Posterior vena cava (tissue), 2 donors: ENCODE data around the gene MAD1L1. TPM values are rescaled to one million over a fixed set of nuclear protein-coding genes. Genes with fewer than 3 reads are reported as not detected.
A peak's percentile ranks its signal among the peaks of the same experiment; 100 is the strongest.

ENCODE experiments used
- DNase-seq: peaks from one replicate; pipeline ENCODE4 v3.0.0-alpha.2; 2020; ENCODE audit warnings: low spot score
- intact Hi-C, 2 donors: fragments of 100-400 bp; cut with DNase I; formaldehyde crosslinking; loops; one replicate each; pipeline versions ENCODE4 v1.14.1 to v1.14.2; 2022 to 2023
- total RNA-seq, 2 donors: library from RNA; stranded (reverse); fragmentation: NEBNext Ultra II Directional; extraction: Animal tissue kit (Norgen Biotek cat#: 25700); gene quantifications; one replicate each; pipeline ENCODE4 v1.2.1, GENCODE V29; 2021
- donor health status: DM: yes; HTN: yes; CAD: no.
- donor health status: DM: yes; HTN: yes; CAD: no.

Gene MAD1L1
- total RNA-seq, 2 donors from 2014 or later, result 17.3 to 24.7 TPM

DNA sequence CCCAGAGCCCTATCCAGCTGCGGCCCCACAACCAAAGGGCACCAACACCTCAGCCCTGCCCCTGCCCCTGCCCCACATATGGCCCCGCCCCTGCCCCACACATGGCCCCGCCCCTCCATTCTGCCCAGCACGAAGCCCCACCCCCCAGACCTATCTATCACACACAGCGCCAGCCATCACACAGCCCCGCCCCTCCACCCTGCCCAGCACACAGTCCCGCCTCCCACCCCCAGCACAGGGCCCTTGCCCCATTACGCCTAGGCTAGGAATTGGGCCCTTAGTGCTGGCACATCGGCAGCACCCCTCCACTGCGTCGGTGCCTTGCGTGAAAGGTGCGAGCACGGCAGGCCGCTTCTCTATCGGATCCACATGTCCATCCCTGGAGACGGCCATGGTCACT is 126.8 kb downstream of the MAD1L1 start:
- intact Hi-C loops, result no loop called here
- no peak for DNase-seq

DNA sequence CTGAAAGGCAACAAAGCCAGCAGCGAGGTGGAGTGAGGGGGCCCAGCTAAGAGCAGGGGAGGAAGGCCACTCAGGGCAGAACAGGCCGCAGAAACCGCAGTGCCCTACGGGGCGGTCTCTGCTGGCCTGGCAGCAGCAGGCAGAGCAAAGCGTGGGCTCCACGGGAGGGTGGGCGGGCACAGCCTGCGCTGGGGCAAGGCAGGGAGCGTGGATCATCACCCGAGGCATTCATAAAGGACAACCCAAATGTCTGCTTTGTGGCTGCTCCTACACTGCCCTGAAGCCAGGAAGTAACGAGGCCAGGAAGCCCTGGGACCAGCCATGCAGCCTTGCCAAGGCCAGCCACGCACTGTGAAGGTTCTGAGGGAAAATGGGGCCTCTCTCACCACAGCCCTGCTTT is 127.5 kb downstream of the MAD1L1 start:
- intact Hi-C loops, result no loop called here
- DNase-seq, result no peak

DNA sequence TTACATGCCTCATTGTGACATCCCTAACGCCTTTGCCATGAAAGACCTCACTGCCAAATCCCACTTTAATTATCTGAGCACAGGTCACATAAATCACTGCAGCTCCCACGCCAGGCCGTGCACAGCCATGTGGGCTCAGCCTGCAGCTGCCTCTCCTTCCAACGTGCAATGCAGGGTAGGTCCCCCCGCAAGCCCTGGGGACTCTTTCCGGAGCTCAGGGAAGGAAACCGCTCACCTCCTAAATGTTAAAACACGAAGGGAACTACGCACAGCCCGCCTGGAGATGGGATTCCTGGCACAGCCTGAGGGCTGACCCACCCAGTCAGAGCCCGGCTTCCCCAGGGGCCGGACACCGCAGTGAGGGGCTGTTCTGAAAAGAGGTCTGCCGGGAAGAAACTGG is 128.0 kb downstream of the MAD1L1 start:
- intact Hi-C loops, result no loop called here
- no peak for DNase-seq

DNA sequence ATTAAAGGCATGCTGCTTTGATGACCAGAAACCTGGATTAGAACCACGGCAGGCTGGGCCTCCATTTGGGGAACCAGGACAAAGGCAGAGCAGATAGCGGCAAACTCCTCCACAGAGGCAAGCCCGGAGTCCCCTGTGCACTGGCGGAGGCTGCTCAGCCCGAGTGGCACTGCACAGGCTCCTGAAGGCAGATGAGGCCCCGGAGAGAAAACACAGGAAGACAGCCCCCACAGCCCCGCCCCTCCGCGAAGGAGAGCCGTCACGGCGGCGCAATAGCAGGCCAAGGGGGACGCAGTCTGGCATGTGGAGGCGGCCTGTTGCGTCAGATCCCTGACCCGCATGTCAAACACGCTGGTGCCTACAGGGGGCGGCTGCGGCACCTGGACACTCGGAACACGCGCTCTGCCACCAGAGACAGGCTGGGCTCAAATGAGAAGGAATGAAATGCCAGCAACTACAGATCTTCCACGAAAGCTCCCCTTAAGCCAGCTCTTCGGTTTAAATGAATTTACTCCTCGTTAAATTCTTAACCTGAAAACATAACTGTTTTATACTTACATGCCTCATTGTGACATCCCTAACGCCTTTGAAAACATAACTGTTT is 128.5 kb downstream of the MAD1L1 start:
- intact Hi-C loops, result no loop called here
- DNase-seq, result peak; percentile 96

DNA sequence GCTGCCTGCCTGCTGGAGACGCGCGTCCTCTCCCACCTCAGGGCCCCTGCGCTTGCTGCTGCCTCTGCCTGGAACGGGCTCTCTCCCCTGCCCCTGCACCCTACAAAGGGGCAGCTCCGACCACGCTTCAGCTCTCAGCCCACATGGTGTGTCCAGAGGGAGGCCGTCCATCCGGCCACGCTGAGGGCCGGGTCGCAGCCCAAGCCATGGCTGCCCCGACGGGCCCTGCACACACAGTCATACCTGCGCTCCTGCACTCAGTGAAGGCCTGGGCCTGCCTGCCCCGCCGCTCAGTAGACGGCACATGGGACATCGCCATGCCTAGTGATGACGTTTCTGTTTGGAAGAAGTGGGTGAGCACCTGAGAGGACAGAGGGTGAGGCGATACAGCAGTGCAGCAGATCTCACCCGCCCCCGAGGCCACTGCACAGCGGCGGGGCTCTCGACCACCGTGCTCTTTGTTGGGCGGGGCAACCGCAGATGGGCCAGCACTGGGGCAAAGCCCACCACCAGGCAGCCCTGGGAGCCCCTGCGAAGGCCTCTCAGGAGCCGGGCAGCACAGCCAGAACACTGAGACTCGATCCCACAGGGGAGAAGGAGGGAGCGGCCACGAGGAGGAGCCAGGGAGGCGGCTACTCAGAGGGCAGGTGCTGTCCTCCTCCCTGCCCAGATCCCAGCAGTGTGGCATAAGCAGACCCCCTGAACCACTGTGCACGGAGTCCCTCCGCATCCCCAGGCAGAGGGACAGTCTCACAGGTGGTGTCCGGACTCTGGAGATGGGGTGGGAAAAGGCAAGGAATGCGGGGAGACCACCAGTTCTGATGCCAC is 129.5 kb downstream of the MAD1L1 start:
- intact Hi-C loops, result no loop called here
- DNase-seq, result no peak

DNA sequence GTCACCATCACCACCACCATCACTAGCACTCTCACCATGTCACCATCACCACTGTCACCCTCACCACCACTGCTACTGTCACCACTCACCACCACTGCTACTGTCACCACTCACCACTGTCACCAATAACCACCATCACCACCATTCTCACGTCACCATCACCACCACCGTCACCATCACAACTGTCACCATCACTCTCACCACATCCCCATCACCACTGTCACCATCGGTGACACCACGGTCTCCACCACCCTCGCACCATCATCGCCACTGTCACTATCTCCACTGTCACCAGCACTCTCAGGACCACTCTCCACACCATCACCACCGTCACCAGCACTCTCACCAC is 130.4 kb downstream of the MAD1L1 start:
- intact Hi-C loops, result no loop called here
- no peak for DNase-seq

DNA sequence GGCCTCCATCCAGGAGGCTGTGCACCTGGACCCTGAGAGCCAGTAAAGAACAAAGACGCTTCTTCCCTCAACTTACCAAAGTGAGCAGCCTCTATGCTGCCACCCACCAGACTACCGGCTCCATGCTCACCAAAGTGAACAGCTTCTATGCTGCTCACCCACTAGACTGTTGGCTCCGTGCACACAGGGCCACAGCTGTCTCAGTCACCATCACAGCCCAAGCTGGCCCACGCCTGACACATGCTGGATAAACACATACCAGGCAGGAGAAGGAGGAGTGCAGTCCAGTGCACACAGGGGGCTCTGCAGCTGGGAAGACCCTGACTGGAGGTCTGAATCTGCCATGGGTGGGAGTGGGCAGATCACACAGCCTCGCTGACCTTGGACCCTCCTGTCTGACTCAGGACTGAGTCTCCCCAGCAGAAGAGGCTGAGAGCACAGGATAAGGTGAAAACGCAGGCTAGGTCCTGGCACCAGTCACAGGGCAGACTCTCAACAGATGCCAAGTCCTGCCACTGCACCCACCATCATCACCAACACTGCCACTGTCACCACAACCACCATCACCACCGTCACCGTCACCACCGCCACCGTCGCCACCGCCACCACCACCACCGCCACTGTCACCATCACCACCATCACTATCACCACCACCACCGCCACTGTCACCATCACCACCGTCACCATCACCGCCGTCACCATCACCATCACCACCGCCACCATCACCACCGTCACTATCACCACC is 130.9 kb downstream of the MAD1L1 start:
- DNase-seq, result no peak
- intact Hi-C loops, result no loop called here

DNA sequence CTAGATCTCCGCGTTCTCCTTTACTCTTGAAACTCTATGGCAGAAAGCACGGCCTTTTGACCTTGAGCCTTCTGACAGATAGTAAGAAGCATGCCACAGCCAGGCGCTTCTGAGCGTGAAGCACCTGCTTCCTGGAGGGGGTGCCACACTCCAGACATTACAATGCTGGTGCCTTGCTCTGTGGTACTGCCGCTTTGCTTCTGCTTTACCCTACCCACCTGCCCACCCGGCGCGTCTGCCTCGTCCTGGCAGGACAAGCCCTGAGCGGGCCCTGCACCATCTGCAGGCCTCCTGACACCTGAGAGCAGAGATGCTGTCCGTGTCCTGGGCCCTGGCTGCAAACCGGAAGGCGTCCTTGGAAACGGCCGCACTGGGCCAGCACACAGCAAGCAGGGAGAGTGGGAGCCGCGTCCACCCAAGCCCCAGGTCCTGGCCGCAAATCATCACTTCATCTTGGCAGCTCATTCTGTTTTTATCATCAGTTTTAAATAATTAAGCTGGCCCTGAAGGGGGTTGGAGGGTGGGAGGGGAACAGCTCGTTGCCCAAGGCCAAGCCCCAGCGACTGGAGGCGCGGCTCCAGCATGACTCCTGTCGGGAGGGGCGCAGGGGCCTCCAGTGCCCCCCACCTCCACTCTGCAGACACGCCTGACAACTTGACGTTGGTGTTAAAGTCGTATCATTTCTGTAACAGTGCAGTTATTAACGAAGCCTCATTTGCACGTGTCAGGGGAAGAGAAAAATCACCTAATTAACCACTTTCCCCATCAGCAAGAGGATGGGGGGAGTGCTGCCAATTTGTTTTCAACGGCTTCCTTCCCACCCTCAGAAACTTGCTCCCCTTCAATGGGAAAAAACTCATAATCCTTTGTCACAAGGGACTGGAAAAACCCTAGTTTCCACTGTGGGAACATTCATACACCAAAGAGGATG is 132.2 kb downstream of the MAD1L1 start:
- no peak for DNase-seq
- intact Hi-C loops, result no loop called here

DNA sequence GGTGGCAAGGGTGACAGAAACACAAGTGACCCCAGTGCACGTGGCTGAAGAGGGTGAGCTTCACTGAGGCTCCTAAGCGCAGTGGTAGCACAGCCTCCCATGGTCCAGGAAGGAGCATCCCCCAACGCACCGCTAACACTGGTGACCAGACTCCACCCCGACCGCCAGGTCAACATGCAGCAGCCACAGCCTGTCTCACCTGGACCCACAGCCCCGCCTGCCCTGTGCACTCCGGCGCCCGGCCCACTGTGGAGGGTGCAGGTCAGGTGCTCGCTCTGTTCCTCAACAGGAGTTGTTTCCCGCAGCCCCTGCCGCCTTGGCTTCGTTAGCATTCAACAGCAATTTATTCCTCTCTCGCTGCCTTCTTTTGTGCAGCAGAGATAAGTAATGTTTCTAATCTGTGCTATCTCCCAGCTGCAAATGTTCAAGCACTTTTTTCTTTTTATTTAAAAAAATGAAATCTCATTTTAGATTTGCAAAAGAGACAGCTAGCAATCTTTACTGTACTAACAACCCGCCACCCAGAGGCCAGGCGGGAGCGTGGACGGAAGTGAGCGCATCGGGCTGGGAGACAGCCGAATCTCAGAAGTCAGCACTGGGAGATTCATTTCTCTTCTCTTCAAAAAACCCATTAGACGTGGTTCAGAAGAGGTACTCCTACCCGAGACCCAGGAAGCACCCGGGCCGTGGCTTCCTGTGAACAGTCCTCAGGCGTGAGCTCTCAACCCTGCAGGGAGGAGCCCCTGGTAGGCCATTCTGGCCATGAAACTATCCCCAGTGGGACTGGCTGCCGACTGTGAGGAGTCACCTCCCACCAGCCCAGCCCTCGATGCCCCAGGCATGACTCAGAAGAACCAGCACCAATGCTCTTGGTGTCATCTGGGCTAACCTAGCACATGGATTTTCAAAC is 133.4 kb downstream of the MAD1L1 start:
- DNase-seq, result no peak
- intact Hi-C loops, result no loop called here

DNA sequence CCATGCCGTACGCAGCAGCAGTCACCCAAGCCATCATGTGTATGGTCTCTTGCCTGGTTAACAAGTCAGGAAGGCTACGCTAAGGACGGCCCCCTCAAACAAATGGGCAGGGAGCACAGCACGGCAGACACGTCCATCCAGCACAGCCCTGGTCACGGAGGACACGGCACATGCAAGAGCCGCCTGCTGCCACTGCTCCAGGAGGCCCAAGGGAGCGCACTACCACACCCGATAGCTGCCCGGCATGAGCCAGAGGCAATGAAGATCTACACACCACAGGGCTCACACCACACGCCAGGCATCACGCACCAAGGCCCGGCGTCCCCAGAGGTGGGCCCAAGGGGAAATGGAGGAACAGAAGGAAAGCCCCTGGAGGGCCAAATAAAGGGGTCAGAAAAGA is 134.2 kb downstream of the MAD1L1 start:
- no peak for DNase-seq
- intact Hi-C loops, result no loop called here

DNA sequence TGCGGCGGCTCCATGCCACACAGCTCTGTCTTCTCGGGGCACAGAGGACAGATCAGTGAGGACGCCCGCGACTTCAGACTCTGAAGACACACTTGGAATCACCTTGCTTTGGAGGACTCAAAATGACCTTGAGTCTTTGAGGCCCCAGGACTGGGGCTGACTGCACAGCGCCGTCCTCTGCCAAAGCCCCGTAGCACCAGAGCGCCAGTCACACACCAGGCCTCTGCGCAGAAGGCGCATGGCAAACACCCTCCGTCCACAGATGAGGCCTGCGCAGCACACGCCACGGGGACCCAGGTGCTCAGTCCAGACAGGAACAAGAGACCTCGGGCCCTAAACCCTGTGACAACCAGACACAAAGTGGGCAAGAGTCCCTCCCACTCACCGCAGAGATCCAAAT is 134.7 kb downstream of the MAD1L1 start:
- intact Hi-C loops, result no loop called here
- DNase-seq, result no peak

DNA sequence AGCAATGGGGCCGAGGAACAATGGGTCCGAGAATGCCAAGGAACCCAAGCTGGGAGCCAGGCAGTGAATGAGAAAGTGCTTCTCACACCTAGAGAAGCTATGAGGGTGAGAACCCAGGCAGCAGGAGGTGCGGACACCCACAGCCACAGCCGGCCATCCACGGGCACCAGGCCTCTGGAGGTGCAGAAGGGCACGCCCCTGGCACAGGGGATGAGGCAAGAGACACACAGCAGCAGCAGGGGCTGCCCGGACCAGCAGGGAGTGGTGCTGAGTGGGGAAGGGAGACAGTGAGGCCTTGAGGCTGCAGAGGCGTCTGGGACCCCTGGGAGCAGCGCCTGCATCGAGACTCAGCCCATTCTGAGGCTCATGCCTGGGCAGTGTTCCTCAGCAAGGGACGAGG is 135.3 kb downstream of the MAD1L1 start:
- intact Hi-C loops, result no loop called here
- DNase-seq, result no peak

DNA sequence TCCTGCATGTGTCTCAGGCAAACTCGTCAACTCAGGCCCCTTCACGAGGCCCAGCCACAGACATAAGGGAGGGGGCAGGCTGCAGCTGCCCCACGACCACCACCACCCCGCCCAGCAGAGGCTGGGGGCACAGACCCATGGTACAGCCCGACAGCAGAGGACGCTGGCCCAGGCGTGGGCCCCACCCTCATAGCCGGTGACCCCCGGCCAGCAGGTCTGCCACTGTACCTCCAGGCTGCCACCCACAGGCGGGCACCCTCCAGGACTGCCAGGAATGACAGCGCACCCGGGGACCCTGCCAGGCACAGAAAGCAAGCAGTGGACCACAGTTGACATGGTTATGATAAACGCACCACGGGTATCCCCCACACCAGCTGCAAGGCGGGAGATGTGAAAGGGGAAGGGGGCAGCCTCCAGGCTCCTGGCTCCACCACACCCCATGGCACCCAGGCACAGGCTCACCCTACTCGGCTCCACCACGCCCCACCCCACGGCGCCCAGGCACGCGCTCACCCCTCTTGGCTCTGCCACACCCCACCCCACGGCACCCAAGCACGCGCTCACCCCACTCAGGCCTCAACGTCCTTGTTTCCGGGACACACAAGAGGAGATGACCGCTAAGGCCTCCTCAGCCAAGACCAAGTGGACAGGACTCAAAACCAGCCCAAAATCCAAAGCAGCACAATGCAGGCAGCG is 135.9 kb downstream of the MAD1L1 start:
- intact Hi-C loops, result no loop called here
- DNase-seq, result no peak

DNA sequence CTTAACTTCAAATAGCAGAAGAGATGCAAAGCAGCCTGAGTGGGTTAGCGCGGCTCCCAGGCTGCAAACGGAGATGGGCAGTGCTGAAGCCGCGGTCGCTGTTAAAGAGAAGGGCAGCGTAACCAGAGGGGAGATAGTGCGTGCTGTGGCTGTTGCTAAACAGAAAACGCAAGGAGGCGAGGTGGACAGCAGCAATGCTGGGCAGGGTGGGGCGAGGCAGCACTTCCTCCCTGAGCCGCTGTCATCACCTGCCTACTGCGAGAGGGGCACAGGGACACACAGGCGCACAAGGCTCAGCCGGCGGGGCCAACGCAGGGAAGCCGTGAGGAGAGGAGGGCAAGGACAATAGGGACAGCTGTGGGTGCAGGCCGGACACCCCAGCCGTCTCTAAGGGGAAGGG is 137.3 kb downstream of the MAD1L1 start:
- DNase-seq, result no peak
- intact Hi-C loops, result no loop called here

DNA sequence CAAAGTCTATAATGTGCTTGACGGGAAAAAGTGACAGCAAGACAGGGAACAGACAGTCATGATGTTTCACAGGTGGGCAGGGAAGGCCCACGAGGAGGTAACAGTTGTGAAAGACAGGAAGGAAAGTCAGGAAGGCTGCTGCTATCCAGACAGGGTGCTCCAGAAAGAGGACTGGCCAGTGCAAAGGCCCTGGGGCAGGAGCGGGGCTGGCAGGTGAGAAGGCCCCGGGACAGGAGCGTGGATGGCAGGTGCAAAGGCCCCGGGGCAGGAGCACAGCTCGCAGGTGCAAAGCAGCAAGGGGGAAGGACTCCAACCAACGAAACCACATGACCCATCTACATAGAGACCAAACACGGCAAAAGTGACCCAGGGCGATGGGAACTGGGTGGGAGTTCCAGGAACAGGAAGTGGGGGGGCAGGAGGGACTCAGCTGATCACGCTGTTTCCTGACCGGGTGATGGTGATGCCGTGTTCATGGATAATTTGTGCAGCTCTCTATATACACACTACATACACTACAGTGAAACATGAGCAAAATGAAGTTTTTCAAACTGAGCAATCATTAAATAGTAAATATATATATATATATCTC is 138.2 kb downstream of the MAD1L1 start:
- DNase-seq, result no peak
- intact Hi-C loops, result no loop called here

DNA sequence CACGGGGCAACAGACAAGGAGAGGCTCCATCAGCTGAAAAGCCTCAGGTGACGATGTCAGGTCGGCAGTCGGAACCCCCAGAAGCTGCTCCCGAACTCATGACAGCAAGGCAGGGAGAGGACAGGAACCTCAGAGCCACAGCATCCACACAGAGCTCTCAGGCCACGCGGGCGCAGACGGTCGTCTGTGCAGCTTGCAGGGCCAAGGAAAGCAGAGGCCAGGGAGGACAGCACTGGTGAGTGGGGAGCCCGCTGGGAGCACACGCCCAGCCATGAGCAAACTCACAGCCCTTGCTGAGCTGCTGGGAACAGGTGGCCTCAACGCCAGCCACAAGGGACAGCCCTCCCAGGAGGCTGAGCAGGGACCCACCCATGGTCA is 138.9 kb downstream of the MAD1L1 start:
- intact Hi-C loops, result no loop called here
- no peak for DNase-seq

DNA sequence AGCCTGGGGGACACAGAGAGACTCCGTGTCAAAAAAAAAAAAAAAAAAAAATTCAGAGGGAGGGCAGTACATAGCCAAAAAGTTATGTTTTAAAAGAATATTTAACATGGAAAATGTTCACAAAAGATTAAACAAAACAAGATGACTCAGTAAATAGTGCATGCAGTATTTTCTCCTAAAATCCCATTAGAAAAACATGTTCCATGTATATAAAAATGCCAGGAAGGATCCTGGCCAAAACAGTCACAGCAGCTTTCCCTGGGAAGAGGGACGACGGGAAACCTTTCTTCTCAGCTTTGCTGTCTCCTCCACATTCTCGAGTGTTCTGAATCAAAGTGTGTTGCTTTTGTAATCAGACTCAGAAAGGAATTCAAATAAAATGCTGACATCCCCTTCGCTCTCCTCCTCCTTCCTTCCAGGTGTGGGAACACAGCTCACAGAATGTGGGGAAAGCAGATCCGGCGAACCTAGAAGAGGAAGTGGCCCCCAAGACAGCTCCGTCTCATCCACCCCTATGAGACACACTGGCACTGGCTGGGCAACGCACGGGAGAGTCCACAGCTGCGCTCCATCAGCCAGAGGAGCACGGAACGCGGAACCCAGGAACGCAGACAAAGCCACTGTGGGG is 139.4 kb downstream of the MAD1L1 start:
- intact Hi-C loops, result no loop called here
- no peak for DNase-seq
